GM20431 (cell line): Measurements from ENCODE around the gene ARL6IP4.

Source experiments
- in situ Hi-C: fragments of 300-500 bp; cut with MseI, MboI; formaldehyde crosslinking; loops from one replicate; pipeline ENCODE4 v1.15.0; 2020; ENCODE audit warnings: low sequenced_read_pairs; ENCODE audit not compliant: unreplicated experiment

Gene ARL6IP4

GRCh38 chr12:122956035-122956434, 24.4 kb upstream of the ARL6IP4 start:
- in situ Hi-C loops, result loop anchor here (25.0 kb wide), 1 partner anchor 169 kb away; no protein-coding TSS in a partner anchor

DNA sequence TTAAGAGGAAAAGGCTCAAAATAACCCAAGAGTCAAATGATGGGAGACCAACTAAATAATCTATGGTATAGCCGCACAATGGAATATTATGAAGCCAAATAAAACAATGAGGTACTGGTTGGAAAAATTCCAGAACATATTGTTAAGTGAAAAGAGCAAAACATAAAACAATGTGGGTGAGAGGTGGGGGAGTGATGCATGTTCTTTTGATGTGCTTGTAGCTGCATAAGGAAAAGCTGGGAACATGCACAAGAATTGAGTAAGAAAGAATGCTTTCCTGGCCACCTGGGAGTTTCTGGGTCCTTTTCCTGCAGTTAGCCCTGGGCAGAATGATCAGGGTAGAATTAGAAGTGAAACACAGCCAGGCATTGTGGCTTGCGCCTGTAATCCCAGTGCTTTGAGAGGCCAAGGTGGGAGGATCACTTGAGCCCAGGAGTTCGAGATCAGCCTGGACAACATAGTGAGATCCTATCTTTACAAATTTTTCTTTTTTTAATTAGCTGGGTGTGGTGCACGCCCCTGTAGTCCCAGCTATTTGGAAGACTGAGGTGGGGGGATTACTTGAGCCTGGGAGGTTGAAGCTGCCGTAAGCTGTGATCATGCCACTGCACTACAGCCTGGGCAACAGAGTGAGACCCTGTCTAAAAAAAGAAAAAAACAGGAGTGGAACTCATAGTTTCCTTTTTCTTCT, 22.1 kb upstream of the ARL6IP4 start:
- in situ Hi-C loops, result loop anchor here (25.0 kb wide), 1 partner anchor 171 kb away; no protein-coding TSS in a partner anchor

GRCh38 chr12:122959566-122960192, 20.8 kb upstream of the ARL6IP4 start:
- in situ Hi-C loops, result loop anchor here (25.0 kb wide), 1 partner anchor 172 kb away; no protein-coding TSS in a partner anchor

GRCh38 chr12:122960193-122960569, 20.3 kb upstream of the ARL6IP4 start:
- in situ Hi-C loops, result loop anchor here (25.0 kb wide), 1 partner anchor 173 kb away; no protein-coding TSS in a partner anchor

GRCh38 chr12:122961531-122962329, 18.8 kb upstream of the ARL6IP4 start:
- in situ Hi-C loops, result loop anchor here (25.0 kb wide), 1 partner anchor 174 kb away; no protein-coding TSS in a partner anchor

DNA sequence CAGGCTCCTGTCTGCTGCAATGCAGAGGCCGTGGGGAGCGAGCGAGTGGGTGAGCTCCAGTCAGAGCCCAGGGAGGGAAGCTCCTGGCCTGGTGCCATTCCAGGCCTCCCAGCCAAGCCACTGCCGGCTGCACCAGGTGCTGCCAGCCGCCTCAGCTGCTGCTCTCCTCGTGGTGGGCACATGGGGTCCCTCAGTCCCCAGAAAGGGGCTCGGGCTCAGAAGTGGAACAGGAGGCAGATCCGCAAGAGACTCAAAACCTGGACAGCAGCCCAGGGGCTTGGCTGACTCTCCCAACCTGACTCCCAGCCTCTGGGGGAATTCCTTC, 16.6 kb upstream of the ARL6IP4 start:
- in situ Hi-C loops, result loop anchor here (25.0 kb wide), 1 partner anchor 177 kb away; no protein-coding TSS in a partner anchor

- in situ Hi-C loops, result loop anchor here (25.0 kb wide), 1 partner anchor 177 kb away; no protein-coding TSS in a partner anchor
Measured at GRCh38 chr12:122964439-122965257, 15.8 kb upstream of the ARL6IP4 start.

- in situ Hi-C loops, result loop anchor here (25.0 kb wide), 1 partner anchor 178 kb away; no protein-coding TSS in a partner anchor
Measured at GRCh38 chr12:122965321-122965751, 15.1 kb upstream of the ARL6IP4 start.

- in situ Hi-C loops, result loop anchor here (25.0 kb wide), 1 partner anchor 179 kb away; no protein-coding TSS in a partner anchor
Measured at GRCh38 chr12:122965851-122966742, 14.4 kb upstream of the ARL6IP4 start, which contains the start of gene ABCB9. Gene ABCB9 (minus strand): TSS chr12:122966463. CDS start chr12:122960235, 6,228 bp downstream.

- in situ Hi-C loops, result loop anchor here (25.0 kb wide), 1 partner anchor 180 kb away; no protein-coding TSS in a partner anchor
Measured at GRCh38 chr12:122966743-122967550, 13.5 kb upstream of the ARL6IP4 start.

DNA sequence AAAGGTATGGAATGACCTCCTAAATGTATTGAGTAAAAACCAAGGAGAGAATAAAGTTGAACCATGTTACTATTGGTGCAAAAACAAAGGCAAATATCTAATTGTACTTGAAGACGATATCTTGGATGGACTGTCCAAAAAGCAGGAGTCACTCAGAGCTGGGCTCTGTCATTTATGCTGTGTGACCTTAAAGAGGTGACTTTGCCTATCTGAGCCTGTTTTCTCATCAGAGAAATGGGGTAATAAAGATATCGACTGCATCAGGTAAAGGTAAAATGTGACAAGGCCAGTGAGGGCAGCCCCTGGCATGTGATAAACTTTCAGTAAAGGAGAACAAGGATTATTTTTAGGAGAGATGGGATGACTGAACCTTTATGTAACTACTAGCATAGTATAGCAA, 12.4 kb upstream of the ARL6IP4 start:
- in situ Hi-C loops, result loop anchor here (25.0 kb wide), 1 partner anchor 181 kb away; no protein-coding TSS in a partner anchor

DNA sequence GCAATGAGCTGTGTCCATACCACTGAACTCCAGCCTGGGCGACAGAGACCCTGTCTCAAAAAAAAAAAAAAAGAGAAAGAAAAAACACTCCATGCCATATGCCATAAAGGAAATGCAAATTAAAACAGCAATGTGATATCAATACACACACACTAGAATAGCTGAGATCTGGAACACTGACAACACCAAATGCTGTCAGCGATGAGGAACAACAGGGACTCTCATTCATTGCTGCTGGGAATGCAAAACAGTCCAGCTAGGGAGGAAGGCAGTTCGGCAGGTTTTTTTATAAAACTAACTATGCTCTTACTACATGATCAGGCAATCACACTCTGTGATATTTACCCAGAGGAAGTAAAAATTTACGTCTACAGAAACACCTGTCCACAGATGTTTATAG, 10.8 kb upstream of the ARL6IP4 start:
- in situ Hi-C loops, result loop anchor here (25.0 kb wide), 1 partner anchor 182 kb away; no protein-coding TSS in a partner anchor

DNA sequence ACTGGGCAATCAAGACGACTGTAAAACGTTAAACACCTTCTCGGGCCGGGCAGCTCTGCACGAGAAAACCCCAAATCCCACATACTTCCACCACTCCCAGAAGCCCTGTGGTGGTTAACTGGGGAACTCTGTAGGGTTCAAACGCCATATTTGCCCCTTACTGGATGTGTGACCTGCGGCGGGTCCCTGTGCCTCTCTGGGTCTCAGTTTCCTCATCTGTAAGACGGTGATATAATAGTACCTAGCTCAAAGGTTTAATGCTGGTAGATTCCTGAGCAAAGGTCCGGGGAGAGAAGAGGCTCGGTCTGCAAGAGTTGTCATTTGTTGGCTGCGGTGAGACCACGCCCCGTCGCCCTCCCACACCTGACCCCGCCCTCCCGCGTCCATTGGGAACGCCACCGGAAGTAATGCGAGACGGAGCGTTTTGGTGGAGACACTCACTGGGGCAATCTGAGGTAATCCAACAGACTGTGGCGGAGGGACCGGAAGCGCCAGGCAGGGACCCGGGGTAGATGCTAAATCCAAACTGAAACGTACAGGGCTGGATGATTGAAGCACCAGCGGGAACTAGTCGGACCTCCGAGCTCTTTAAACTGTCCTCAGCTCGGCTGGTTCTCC, 6.1 kb upstream of the ARL6IP4 start:
- in situ Hi-C loops, result loop anchor here (25.0 kb wide), 1 partner anchor 187 kb away; no protein-coding TSS in a partner anchor

DNA sequence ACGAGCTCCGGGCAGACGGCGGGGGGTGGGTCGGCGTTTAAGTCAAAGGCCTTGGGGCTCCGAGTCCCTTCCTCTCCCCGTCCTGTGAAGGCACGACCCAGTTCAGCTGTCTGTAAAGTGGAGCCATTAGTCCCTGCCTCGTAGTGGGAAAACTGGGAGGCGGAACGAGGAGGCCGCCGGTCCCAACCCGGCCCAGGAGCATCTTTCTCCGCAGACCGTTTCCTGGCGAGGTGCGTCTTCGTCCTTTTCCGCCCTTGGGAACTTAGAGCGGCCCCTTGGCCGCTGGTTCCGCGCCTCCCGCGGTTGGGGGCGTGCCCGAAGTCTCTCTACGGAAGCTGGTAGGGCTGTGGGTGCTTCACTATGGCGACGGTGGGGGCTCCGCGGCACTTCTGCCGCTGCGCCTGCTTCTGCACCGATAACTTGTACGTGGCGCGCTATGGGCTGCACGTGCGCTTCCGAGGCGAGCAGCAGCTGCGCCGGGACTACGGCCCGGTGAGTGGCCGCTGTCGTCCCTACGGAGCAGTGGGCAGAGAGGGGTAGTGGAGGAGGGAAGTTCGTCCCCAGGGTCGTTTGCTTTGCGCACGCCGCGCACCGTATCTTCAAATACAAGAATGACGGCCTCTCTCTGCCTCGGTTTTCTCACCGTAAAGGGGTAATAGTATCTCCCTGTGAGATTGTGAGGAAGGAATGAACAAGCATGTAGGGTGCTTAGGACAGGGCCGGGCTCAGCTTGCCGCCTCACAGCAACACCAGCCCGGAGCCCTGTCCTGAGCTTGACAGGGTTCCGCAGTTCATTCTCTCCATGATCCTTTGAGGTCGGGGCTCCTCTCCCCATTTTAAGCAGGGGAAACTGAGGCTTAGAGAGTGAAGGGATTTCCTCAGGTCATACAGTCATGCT, 5.3 kb upstream of the ARL6IP4 start, which contains the start of gene OGFOD2:
Gene OGFOD2, plus strand, starts transcription at position 353 of the 898 bp plus-strand sequence. Its CDS starts 8 bp downstream, at position 361.
- in situ Hi-C loops, result loop anchor here (25.0 kb wide), 1 partner anchor 188 kb away; no protein-coding TSS in a partner anchor

GRCh38 chr12:122975790-122976647, 4.5 kb upstream of the ARL6IP4 start:
- in situ Hi-C loops, result no loop called here
